GM18508 (cell line): ENCODE results near the gene ASIC3.
"Not testable (repeated sequence)": the region's sequence is repeated elsewhere in the genome, so short reads cannot be mapped to it uniquely, and the experiment has no call there.

ENCODE experiments used
- ATAC-seq: cut with Tn5 transposase; IDR thresholded peaks from one replicate; pipeline ENCODE4 v1.9.1; 2021; ENCODE audit warnings: moderate number of reproducible peaks; ENCODE audit not compliant: insufficient read depth, unreplicated experiment

The ASIC3 gene

DNA sequence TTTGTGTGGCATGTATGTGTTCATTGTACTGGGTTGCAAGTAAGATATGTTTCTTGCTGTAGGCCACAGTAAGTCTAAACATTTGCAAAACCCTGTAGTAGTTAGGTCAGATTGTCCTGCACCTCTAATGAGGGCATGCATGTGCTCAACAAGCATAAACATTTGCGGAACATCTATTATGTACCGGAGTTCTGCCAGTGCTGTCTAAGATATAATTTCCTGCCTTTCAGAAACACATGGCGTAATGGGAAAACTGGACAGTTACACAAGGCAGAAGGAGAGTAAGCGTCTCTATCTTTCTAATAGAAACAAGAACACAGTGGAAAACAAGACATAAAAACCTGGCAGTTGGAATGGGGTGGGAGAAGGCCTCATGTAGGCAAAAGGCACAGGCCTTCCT is 17.3 kb upstream of the ASIC3 start:
- ATAC-seq = no peak

DNA sequence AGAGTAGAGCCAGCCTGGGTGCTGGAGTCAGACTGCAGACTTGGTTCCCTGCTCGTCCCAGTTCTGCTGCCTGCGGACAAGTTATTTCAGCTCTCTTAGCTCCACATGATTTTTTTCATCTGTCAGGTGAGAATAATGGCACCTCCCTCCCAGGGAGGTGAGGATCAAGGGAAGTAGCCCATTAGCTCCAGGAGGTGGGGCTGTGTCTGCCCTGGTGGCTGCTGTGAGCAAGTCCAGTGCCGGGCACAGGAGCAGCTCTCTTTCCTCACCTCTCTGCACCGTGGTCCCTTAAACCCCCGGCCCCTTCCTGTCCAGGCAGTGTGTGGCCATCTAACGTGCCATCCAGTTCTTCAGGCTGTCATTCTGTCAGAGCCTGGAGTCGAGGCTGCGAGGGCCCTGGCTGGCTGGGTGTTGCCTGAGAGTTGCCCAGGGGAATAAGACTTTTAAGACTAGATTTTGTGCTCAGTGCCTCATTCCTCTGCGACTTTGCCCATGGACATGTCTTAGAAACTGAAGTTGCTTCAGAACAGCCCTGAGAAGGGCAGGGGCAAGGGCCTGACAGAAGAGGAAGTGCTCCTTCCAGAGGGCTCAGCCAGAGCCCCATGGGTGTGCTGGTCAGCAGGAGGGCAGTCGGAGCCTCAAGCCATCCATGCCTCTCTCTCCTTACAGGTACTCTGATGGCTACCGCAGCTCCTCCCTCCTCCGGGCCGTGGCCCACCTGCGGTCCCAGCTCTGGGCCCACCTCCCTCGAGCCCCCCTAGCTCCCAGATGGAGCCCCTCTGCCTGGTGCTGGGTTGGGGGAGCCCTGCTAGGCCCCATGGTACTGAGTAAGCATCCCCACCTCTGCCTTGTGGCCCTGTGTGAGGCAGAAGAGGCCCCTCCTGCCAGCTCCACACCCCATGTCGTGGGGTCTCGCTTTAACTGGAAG is 15.1 kb upstream of the ASIC3 start:
- no peak for ATAC-seq

DNA sequence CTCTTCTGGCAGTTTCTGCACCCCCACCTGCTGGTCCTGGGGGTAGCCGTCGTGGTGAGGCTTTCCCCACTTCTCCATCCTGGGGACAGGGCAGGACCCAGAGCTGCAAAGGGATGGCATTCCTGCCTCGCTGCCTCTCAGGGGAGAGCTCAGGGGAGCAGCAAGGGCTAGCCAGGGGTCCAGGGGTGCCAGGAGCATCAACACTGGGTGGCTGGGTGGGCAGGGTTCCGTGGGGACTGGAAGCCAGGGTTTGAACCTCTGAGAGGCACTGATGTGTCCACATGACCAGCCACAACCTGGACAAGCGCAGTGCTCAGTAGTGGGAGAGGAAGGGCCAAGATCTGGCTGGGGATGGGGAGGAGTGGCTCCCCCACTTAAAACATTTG is 14.5 kb upstream of the ASIC3 start:
- ATAC-seq = no peak

DNA sequence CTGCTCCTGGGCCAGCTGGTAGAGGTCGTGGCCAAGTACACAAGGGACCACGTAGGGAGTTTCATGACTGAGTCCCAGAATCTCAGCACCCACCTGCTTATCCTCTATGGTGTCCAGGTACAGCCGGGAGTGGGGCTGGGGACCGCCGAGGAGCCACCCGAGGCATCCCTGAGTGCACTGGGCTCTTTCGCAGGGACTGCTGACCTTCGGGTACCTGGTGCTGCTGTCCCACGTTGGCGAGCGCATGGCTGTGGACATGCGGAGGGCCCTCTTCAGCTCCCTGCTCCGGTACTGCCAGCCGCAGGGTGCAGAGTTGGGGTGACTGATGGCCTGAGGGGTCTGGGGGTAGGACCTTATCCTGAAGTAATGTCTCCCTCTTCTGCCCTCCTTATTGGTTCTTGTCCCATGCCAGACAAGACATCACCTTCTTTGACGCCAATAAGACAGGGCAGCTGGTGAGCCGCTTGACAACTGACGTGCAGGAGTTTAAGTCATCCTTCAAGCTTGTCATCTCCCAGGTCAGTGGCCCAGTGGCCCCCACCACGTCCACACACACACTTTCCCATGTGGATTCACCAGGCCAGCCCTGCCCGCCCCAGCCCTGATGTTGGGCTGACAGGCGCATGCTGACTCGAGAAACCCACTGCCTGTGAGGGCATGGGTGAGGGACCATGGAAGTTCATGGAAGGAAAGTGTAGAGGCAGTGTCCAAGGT is 13.9 kb upstream of the ASIC3 start:
- ATAC-seq = no peak

DNA sequence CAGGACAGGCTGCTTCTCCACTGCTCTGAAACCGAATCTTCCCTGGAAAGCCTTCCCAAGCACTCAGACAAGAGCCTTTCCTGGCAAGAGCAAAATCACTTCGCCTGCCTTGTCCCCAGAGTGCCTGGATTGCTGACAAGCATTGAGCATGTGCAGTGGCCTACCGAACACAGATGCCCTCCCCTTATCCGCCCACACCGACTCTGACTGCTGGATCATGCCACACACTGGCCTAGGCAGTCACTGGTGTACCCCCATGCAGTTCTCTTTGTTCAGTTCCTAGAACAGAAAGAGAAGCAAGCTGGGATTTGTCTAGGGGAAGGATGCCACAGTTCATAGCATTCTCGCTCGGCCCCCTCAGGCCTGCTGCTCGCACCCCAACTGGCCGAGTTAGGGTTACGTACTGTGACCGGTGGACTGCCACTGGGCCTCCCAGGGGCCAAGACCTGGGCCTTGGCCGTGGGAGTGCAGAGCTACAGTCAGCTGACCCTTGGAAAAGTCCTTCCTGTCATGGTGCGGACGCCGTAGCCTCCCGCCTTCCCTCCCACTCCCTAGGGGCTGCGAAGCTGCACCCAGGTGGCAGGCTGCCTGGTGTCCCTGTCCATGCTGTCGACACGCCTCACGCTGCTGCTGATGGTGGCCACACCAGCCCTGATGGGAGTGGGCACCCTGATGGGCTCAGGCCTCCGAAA is 13.2 kb upstream of the ASIC3 start:
- ATAC-seq = no peak

DNA sequence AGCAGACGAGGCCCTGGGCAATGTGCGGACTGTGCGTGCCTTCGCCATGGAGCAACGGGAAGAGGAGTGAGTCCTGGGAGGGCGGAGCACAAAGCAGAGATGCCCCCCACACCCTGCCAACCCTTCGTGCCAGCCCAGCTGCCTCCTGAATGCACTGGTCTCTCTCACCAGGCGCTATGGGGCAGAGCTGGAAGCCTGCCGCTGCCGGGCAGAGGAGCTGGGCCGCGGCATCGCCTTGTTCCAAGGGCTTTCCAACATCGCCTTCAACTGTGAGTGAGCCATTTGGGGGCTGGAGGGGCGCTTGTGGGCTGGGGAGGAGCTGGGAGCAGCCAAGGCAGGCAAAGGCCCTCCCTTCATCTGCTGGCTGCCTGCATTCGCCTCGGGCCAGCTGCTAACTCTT is 12.4 kb upstream of the ASIC3 start:
- no peak for ATAC-seq

DNA sequence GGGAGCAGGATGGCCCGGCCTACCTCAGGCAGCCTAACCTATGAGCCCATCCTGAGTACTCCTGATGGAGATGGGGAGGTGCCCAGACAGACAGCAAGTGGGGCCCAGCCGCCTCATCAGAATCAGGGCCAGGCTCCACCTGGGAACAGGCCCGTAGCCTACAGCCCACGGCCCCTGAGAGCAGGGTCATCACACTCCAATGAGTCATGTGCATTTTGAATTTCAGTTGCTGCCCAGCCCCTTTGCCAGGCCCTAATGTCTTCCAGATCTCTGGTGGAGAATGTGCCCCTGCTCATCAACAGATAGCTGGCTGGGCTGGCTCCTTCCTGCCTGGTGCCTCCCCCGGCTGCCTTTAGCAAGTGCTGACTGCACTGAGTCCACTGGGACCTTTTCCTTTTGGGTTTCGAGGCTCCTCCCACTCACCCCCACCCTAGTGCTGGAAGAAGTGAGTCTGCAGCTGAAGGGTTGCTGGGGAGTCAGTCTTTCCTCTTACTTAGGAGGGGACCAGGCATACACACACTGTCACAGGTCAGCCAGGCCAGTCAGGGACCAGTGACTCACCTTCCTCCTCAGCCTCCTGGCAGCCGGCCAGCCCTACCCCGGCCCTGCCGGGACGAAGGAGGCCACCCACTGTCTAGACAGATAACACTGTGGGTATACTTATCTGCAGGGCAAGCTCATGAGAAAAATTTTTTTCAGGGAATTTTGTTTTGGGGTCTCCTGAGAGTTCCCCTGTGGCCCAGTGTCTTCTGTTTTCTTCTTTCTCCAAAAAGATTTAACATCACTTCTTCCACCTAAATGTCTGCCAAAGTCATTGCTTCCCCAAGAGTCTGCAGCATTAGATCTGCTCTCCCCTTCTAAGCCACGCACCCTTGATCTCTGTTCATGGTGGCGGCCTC is 9.1 kb upstream of the ASIC3 start:
- ATAC-seq = no peak

DNA sequence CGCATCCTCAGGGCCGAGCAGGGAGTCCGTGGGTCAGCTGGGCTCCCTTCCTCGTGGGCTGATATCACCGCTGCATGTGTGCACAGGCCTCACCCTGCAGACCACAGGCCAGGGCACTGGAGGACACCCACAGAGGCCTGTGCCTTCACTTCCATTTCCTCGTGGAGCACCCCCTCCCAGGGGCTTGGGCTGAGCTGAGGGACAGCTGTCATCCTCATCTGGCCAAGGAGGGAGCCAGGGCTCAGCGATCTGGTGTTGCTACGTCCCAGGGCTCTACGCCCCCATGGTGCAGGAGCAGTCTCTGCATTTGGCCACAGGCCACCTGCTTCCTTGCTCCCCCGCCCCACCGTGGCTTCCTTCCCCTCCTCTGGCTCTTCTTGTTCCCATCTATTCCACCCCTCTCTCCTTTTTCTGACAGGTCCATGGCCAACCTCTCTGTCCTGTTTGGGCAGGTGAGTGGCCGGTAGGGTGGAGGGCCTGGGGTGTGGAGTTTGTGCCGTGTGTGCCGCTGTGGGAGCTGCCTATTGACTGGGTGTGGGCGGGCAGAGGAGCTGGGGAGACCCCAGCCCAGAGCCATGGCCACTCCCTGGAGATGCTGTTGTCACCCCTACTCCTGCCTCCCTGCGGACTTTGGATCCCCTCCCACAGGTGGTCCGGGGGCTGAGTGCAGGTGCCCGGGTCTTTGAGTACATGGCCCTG is 8.3 kb upstream of the ASIC3 start:
- ATAC-seq = no peak

DNA sequence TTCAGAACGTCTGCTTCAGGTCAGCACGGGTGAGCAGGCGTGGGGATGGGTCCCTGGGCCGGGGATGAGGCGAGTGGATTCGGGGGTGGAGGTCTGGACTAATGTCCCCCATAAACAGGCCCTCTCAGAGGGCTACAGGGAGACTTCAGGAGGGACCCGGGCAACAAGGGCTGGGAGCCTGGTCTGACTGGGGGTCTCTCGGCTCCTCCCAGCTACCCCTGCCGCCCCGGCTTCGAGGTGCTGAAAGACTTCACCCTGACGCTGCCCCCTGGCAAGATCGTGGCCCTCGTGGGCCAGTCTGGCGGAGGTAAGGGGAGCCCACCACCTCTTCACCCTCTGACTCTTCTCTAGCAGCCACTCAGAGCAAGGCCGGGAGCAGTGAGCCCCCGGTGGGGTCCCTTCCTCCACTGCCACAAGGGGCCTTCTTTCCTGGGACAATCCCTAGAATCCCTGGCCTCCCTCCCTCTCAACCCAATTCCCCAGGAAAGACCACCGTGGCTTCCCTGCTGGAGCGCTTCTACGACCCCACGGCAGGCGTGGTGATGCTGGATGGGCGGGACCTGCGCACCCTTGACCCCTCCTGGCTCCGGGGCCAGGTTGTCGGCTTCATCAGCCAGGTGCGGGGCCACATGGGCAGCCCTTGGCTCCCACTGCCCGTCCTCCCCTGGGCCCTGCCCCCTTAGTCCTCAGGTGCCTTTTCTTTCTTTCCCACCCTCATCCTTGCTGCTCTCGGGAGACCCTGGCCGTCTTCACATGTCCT is 7.5 kb upstream of the ASIC3 start:
- no peak for ATAC-seq

DNA sequence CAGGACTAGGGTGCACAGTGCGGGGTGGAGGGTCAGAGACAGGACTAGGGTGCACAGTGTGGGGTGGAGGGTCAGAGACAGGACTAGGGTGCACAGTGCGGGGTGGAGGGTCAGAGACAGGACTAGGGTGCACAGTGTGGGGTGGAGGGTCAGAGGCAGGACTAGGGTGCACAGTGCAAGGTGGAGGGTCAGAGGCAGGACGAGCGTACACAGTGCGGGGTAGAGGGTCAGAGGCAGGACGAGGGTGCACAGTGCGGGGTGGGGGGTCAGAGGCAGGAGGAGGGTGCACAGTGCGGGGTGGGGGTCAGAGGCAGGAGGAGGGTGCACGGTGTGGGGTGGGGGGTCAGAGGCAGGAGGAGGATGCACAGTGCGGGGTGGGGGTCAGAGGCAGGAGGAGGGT is 4.9 kb upstream of the ASIC3 start:
- not testable (repeated sequence) for ATAC-seq

DNA sequence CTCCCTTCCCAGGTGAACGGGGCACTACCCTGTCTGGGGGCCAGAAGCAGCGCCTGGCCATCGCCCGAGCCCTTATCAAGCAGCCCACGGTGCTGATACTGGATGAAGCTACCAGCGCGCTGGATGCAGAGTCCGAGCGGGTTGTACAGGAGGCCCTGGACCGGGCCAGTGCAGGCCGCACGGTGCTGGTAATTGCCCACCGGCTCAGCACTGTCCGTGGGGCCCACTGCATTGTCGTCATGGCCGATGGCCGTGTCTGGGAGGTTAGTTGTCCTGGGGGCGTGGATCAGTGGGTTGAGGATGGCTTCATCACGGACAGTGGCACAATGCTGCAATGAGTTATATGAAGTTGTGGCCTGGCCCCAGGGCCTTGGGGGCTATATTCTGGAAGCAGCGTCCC is 4.4 kb upstream of the ASIC3 start:
- no peak for ATAC-seq

DNA sequence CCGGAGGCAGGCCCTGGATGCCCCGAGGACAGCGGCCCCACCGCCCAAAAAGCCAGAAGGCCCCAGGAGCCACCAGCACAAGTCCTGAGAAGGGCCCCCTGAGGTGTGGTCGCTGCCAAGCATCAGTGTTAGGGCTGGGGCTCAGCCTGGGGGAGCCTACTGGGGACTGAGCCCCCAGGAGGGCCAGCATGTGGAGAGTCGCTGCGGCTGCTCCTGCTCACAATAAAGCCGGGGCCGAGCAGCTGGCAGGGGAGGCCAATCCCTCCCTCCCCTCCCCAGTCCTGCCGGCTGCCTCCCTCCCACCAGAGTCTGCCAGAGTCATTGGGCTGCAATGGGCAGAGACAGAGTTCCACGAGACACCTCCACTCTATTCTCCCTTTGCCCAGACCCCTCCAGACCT is 3.1 kb upstream of the ASIC3 start:
- no peak for ATAC-seq

DNA sequence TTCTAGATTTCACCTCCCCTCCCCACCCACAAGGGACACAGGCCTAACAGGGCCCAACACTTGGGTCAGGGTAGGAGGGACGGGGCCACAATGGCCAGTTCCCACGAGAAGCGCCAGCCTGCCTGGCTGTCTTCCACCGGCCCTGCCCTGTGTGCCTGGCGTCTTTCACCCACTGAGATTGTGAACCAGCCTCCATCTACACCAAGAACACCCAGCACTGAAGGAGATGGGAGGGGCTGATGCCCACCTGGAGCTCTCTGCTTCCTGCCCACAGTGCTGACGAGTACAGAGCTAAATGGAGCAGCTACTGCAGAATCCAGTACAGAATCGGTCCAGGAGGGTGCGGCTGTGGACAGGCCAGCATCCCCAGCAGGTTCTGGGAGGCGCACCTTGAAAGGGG is 2.4 kb upstream of the ASIC3 start:
- no peak for ATAC-seq

DNA sequence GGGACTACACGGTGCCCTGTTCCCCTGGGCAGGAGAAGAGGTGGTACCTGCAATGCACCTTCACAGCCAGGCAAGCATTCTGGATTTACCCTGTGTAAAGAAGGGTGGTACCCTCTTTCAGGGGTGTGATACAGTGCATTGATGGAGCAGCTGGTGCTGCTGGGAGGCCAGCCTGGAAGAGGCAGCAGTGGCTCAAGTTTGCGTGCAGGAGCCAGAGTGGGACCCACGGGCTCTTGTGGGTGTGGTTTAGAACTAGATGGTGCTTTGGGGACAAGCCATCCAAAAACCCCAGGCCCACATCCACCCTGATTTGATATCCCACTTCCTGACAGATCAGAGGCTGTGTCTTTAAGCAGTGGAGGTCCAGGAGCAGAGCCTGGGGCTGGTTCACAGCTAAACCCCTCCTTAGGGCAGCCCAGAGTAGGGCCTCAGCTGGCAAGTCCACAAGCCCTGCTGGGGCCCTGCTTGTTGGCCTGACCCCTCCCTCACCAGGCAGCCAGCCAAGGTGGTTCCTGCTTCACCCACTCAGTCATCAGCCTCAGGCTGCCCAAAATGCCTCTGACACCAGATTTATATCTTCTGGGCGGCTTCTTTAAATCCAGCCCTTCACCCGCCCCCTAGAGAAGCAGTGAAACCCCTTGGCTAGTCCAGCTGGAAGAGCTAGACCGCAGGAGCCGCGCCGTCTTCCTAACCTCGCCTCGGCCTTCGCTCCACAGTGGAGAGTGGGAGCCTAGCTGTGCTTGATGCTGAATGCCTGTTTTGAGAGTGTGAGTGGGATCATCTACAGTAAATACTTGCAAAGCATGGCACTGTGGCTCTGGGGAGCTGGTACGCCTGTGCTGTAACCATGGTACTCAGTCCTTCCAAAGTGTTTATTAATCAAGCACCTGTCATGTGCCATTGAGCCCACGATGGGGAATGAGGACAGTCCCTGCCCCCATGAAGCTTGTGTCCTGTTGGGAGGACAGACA is 1.4 kb upstream of the ASIC3 start:
- ATAC-seq = no peak

DNA sequence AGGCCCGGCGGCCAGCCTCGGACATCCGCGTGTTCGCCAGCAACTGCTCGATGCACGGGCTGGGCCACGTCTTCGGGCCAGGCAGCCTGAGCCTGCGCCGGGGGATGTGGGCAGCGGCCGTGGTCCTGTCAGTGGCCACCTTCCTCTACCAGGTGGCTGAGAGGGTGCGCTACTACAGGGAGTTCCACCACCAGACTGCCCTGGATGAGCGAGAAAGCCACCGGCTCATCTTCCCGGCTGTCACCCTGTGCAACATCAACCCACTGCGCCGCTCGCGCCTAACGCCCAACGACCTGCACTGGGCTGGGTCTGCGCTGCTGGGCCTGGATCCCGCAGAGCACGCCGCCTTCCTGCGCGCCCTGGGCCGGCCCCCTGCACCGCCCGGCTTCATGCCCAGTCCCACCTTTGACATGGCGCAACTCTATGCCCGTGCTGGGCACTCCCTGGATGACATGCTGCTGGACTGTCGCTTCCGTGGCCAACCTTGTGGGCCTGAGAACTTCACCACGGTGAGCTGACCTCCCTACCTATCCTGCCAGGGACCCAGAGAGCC is 656 bp downstream of the ASIC3 start:
- ATAC-seq = no peak

DNA sequence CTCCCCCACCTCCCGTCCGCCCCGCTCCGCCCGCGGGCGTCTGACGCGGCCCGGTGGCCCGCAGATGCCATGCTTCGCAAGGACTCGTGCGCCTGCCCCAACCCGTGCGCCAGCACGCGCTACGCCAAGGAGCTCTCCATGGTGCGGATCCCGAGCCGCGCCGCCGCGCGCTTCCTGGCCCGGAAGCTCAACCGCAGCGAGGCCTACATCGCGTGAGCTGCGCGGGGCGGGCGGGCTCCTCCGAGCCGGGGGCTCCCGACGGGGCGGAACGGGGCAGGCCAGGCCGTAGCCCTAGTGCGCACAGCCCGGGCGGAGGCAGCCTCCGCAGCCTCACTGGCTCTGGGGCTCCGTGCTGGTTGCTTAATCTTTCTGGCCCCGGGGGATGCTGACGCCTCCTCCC is 2.8 kb downstream of the ASIC3 start:
- no peak for ATAC-seq

DNA sequence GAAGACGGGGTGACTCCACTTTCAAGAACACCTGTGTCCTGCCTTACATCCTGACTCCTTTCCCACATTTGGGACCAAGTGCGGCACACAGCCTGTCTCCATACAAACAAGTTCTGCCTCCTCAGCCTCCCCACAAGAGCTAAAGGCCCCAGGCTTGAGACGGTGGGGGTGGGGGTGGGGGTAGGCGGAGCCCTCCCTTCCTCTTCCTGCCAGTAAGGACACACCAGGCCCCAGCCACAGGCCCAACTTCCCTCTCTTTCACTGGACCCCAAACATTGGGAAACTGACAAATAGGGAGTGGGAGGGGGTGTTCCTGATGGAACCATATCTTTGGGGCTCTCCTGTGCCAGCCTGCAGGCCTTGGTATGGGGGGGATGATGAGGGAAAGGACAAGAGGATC is 4.8 kb downstream of the ASIC3 start:
- no peak for ATAC-seq
